Activated naive CD8-positive, alpha-beta T cell treated with anti-CD3 and anti-CD28 coated beads for 36 hours (primary cell): Measurements from ENCODE around the gene DHODH. TPM values are rescaled to one million over a fixed set of nuclear protein-coding genes. Genes with fewer than 3 reads are reported as not detected.
A peak's percentile ranks its signal among the peaks of the same experiment; 100 is the strongest.
"Not testable (repeated sequence)": the region's sequence is repeated elsewhere in the genome, so short reads cannot be mapped to it uniquely, and the experiment has no call there.

Source experiments
- DNase-seq: peaks from one replicate; pipeline ENCODE4 v3.0.0; 2021
- H3K27ac Mint-ChIP-seq: one replicate; pipeline ENCODE4 v1.8.0; 2022; ENCODE audit warnings: mild to moderate bottlenecking, moderate library complexity, mixed read lengths
- H3K27me3 Mint-ChIP-seq: one replicate; pipeline ENCODE4 v1.8.0; 2022; ENCODE audit warnings: mild to moderate bottlenecking, mixed read lengths
- H3K36me3 Mint-ChIP-seq: one replicate; pipeline ENCODE4 v1.8.0; 2021; ENCODE audit warnings: mild to moderate bottlenecking, mixed read lengths
- H3K4me1 Mint-ChIP-seq: one replicate; pipeline ENCODE4 v1.8.0; 2021; ENCODE audit warnings: mixed read lengths
- H3K4me3 Mint-ChIP-seq: one replicate; pipeline ENCODE4 v1.8.0; 2022; ENCODE audit warnings: mild to moderate bottlenecking, moderate library complexity, mixed read lengths
- H3K9me3 Mint-ChIP-seq: one replicate; pipeline ENCODE4 v1.8.0; 2022; ENCODE audit warnings: mixed read lengths
- total RNA-seq, 2 experiments: library from RNA; stranded (reverse); gene quantifications; one replicate each; pipeline ENCODE4 v1.2.3, GENCODE V29; 2021

Gene DHODH
- total RNA-seq = 10 to 100 TPM; 25.4 to 25.8 TPM

GRCh38 chr16:72008424-72009216 is at the start of gene DHODH:
Gene DHODH (plus strand): TSS chr16:72008744. CDS start chr16:72008765, 21 bp downstream.
- H3K27ac Mint-ChIP-seq = peak within 1 kb of the TSS; percentile 95
- H3K9me3 Mint-ChIP-seq = no peaks in the 10 kb centered on the region
- H3K4me1 Mint-ChIP-seq = peaks cover 18% of the 10 kb centered on the region
- peak within 1 kb of the TSS; percentile 96 for H3K4me3 Mint-ChIP-seq
- DNase-seq = peak; percentile 99
- H3K36me3 Mint-ChIP-seq = peaks cover 15% of the 10 kb centered on the region
- no peaks in the 10 kb centered on the region for H3K27me3 Mint-ChIP-seq

- peaks cover 3% of the 10 kb centered on the region for H3K27me3 Mint-ChIP-seq
- H3K27ac Mint-ChIP-seq = no peak overlapping the region
- H3K4me3 Mint-ChIP-seq = no peak overlapping the region
- H3K36me3 Mint-ChIP-seq = no peaks in the 10 kb centered on the region
- H3K4me1 Mint-ChIP-seq = peaks cover 3% of the 10 kb centered on the region
- peak; percentile 73 for DNase-seq
- H3K9me3 Mint-ChIP-seq = no peaks in the 10 kb centered on the region
These were observed 47.2 kb upstream of the DHODH start for GRCh38 chr16:71961066-71962039.

- Mint-ChIP-seq H3K27ac (no peak overlapping the region), H3K9me3 (no peaks in the 10 kb centered on the region), H3K27me3 (no peaks in the 10 kb centered on the region), H3K4me1 (no peaks in the 10 kb centered on the region), H3K4me3 (no peak overlapping the region), H3K36me3 (no peaks in the 10 kb centered on the region)
- no peak for DNase-seq
These were observed 45.2 kb upstream of the DHODH start for GRCh38 chr16:71963125-71963875.

- no peak overlapping the region for H3K4me3 Mint-ChIP-seq
- H3K27me3 Mint-ChIP-seq = no peaks in the 10 kb centered on the region
- no peak overlapping the region for H3K27ac Mint-ChIP-seq
- DNase-seq = no peak
- H3K36me3 Mint-ChIP-seq = no peaks in the 10 kb centered on the region
- H3K9me3 Mint-ChIP-seq = no peaks in the 10 kb centered on the region
- H3K4me1 Mint-ChIP-seq = no peaks in the 10 kb centered on the region
These were observed 43.3 kb upstream of the DHODH start for GRCh38 chr16:71965223-71965622.

GRCh38 chr16:71966932-71967331 is 41.6 kb upstream of the DHODH start:
- H3K4me3 Mint-ChIP-seq = no peak overlapping the region
- no peak overlapping the region for H3K27ac Mint-ChIP-seq
- DNase-seq = no peak
- no peaks in the 10 kb centered on the region for H3K36me3 Mint-ChIP-seq
- H3K27me3 Mint-ChIP-seq = no peaks in the 10 kb centered on the region
- H3K9me3 Mint-ChIP-seq = no peaks in the 10 kb centered on the region
- no peaks in the 10 kb centered on the region for H3K4me1 Mint-ChIP-seq

- Mint-ChIP-seq H3K36me3 (no peaks in the 10 kb centered on the region), H3K27me3 (no peaks in the 10 kb centered on the region), H3K4me3 (no peak overlapping the region), H3K27ac (no peak overlapping the region), H3K4me1 (no peaks in the 10 kb centered on the region), H3K9me3 (no peaks in the 10 kb centered on the region)
- no peak for DNase-seq
These were observed 39.2 kb upstream of the DHODH start for GRCh38 chr16:71969353-71969752.

GRCh38 chr16:71971571-71971970 is 37.0 kb upstream of the DHODH start:
- no peak overlapping the region for H3K27ac Mint-ChIP-seq
- H3K9me3 Mint-ChIP-seq = no peaks in the 10 kb centered on the region

GRCh38 chr16:71972356-71972755 is 36.2 kb upstream of the DHODH start:
- no peaks in the 10 kb centered on the region for H3K36me3 Mint-ChIP-seq
- no peaks in the 10 kb centered on the region for H3K27me3 Mint-ChIP-seq
- H3K9me3 Mint-ChIP-seq = no peaks in the 10 kb centered on the region
- no peak overlapping the region for H3K4me3 Mint-ChIP-seq
- DNase-seq = no peak
- no peaks in the 10 kb centered on the region for H3K4me1 Mint-ChIP-seq
- no peak overlapping the region for H3K27ac Mint-ChIP-seq

More at GRCh38 chr16:71971571-71971970, 37.0 kb upstream of the DHODH start:
- Mint-ChIP-seq H3K4me1 (no peaks in the 10 kb centered on the region), H3K27me3 (no peaks in the 10 kb centered on the region), H3K36me3 (no peaks in the 10 kb centered on the region), H3K4me3 (no peak overlapping the region)
- no peak for DNase-seq

- Mint-ChIP-seq H3K27me3 (no peaks in the 10 kb centered on the region), H3K4me3 (no peak overlapping the region), H3K4me1 (no peaks in the 10 kb centered on the region), H3K27ac (no peak overlapping the region), H3K9me3 (no peaks in the 10 kb centered on the region), H3K36me3 (no peaks in the 10 kb centered on the region)
- DNase-seq = no peak
These were observed 35.5 kb upstream of the DHODH start for GRCh38 chr16:71973001-71973400.

GRCh38 chr16:71974068-71974818 is 34.3 kb upstream of the DHODH start:
- no peaks in the 10 kb centered on the region for H3K4me1 Mint-ChIP-seq
- no peak overlapping the region for H3K4me3 Mint-ChIP-seq
- no peaks in the 10 kb centered on the region for H3K9me3 Mint-ChIP-seq
- H3K27me3 Mint-ChIP-seq = no peaks in the 10 kb centered on the region
- DNase-seq = no peak
- H3K36me3 Mint-ChIP-seq = no peaks in the 10 kb centered on the region
- H3K27ac Mint-ChIP-seq = no peak overlapping the region

- Mint-ChIP-seq H3K27me3 (peaks cover 19% of the 10 kb centered on the region), H3K9me3 (no peaks in the 10 kb centered on the region), H3K36me3 (peaks cover 1% of the 10 kb centered on the region), H3K27ac (no peak overlapping the region), H3K4me1 (no peaks in the 10 kb centered on the region), H3K4me3 (no peak overlapping the region)
- no peak for DNase-seq
These were observed 23.1 kb upstream of the DHODH start for GRCh38 chr16:71985262-71985974.

- no peak for DNase-seq
- peaks cover 1% of the 10 kb centered on the region for H3K36me3 Mint-ChIP-seq
- H3K9me3 Mint-ChIP-seq = no peaks in the 10 kb centered on the region
- peaks cover 1% of the 10 kb centered on the region for H3K4me1 Mint-ChIP-seq
- no peak overlapping the region for H3K4me3 Mint-ChIP-seq
- H3K27me3 Mint-ChIP-seq = peaks cover 21% of the 10 kb centered on the region
- H3K27ac Mint-ChIP-seq = no peak overlapping the region
These were observed 22.4 kb upstream of the DHODH start for GRCh38 chr16:71986131-71986530.

GRCh38 chr16:71995038-71995437 is 13.5 kb upstream of the DHODH start:
- H3K4me3 Mint-ChIP-seq = no peak overlapping the region
- DNase-seq = no peak
- peaks cover 18% of the 10 kb centered on the region for H3K27me3 Mint-ChIP-seq
- H3K9me3 Mint-ChIP-seq = no peaks in the 10 kb centered on the region
- H3K36me3 Mint-ChIP-seq = no peaks in the 10 kb centered on the region
- no peak overlapping the region for H3K27ac Mint-ChIP-seq
- H3K4me1 Mint-ChIP-seq = peaks cover 7% of the 10 kb centered on the region

- peaks cover 11% of the 10 kb centered on the region for H3K27me3 Mint-ChIP-seq
- H3K4me1 Mint-ChIP-seq, DNase-seq, H3K27ac Mint-ChIP-seq, H3K9me3 Mint-ChIP-seq, H3K36me3 Mint-ChIP-seq, H3K4me3 Mint-ChIP-seq: not testable (repeated sequence)
These were observed 11.0 kb upstream of the DHODH start for GRCh38 chr16:71997578-71997977.
